Sciatic nerve (tissue), 2 donors: Measurements from ENCODE around the gene SPPL2C. TPM values are rescaled to one million over a fixed set of nuclear protein-coding genes. Genes with fewer than 3 reads are reported as not detected.

Experiments
- ATAC-seq: fragments of 200-7000 bp; cut with Tn5 transposase; one replicate; pipeline ENCODE4 v1.9.1; 2020; ENCODE audit warnings: mild to moderate bottlenecking, moderate library complexity
- DNase-seq: peaks from one replicate; pipeline ENCODE4 v3.0.0-alpha.2; 2020; ENCODE audit warnings: low spot score
- intact Hi-C: fragments of 100-400 bp; cut with DNase I; formaldehyde crosslinking; loops from one replicate; pipeline ENCODE4 v1.14.2; 2022
- total RNA-seq: library from RNA; stranded (reverse); fragmentation: NEBNext Ultra II Directional; extraction: Animal tissue kit (Norgen Biotek cat#: 25700); gene quantifications from one replicate; pipeline ENCODE4 v1.2.1, GENCODE V29; 2021
- donor health status: DM: no; HTN: no; CAD: no.
- donor health status: DM: no; HTN: no; CAD: no.

Gene SPPL2C
- total RNA-seq, 1 donor from 2014 or later = not detected

- intact Hi-C loops = no loop called here
- DNase-seq (no peak), ATAC-seq (no peak)
Observed at GRCh38 chr17:45826919-45827588, 17.6 kb upstream of the SPPL2C start.

DNA sequence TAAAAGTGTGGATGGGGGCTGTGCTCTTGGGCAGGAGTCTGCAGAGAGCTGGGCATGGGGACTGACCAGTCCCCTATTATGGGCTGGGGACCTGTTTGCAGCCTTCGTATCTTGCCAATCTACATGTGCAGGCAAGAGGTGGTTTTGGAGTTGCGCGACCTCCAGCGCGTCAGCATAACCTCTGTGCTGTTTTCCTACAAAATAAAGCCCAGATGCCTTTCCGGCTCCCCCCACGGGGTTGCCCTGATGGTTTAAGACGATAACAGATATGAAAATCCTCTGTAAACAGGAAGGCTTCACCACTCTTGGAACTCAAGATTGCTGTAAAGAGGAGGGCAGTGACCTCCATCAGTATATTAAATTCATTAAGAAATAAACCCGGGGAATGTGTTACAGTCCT lies 16.5 kb upstream of the SPPL2C start:
- ATAC-seq = no peak
- intact Hi-C loops = no loop called here
- no peak for DNase-seq

DNA sequence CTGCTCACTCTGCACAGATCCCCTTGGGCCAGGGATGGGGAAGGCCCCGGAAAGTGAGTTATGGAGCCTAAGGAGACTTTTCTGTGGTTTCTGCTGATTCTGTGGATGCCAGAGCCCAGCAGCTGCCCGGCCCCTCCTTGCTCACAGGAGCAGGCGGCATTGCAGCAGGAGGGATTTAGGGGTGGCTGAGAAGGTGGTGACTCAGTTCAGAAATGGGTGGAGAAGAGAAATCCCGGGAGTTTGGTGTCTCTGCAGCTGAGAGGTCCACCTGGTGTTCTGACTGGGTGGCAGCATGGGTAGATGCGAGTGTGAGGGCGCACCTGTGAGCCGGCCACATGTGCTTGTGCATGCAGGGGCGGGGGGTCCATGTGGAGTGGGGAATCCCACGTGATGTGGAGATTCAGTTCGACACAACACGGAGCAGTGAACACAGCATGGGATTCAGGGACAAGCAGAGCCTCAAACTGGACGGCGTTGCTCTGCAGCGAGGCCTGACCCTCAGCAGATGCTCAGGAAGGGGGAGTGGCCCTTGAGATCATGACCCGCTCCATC lies 16.0 kb upstream of the SPPL2C start:
- no peak for DNase-seq

DNA sequence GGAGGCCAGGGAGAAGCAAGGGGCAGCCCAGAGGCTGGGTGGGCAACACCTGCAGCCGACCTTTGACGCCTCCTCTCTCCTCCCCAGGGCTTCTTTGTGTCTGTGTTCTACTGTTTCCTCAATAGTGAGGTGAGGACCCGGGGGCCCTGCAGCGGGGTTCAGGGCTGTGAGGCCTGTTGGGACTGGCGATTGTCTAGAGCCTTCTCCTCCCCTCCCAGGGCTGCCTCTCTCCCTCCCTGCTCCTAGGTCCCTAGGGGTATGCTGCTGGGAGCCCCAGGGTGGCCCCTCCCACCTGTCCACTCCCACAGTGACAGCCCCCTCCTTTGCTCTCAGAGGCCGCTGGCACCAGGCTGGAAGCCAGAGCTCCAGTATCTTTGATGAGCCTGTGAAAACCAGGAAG lies 10.8 kb upstream of the SPPL2C start:
- ATAC-seq (no peak), DNase-seq (no peak)
- intact Hi-C loops = loop anchor here (10.0 kb wide), 1 partner anchor 189 kb away; no protein-coding TSS in a partner anchor

More for the DNA sequence above, 16.0 kb upstream of the SPPL2C start:
- intact Hi-C loops = no loop called here
- no peak for ATAC-seq

- ATAC-seq (no peak), DNase-seq (no peak)
- intact Hi-C loops = loop anchor here (10.0 kb wide), 1 partner anchor 190 kb away; no protein-coding TSS in a partner anchor
Observed at GRCh38 chr17:45834471-45835396, 9.9 kb upstream of the SPPL2C start.

- ATAC-seq = no peak
- intact Hi-C loops = loop anchor here (10.0 kb wide), 1 partner anchor 191 kb away; no protein-coding TSS in a partner anchor
- DNase-seq = no peak
Observed at GRCh38 chr17:45835481-45835880, 9.2 kb upstream of the SPPL2C start.

GRCh38 chr17:45836047-45837044 lies 8.3 kb upstream of the SPPL2C start:
- ATAC-seq (no peak), DNase-seq (no peak)
- intact Hi-C loops = loop anchor here (10.0 kb wide), 1 partner anchor 192 kb away; no protein-coding TSS in a partner anchor

DNA sequence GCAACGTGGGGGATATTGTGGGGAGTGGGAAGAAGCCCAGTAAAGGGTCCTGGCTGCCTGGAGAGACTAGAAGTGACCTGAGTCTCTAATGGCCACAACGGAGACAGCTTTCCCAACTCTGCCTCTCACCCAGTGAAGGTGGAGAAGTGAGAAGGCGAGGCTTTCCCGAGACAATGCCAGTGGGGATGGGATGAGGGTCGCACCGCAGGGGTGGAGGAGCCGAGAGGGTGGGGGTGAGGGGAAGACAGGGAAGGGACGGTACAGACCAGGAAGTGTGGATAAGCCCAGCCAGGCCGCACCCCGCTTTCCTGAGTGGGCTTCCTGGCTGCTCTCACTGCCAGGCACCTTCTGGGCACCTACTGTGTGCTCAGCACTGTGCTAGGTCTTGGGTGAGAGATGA lies 7.5 kb upstream of the SPPL2C start:
- ATAC-seq = no peak
- intact Hi-C loops = loop anchor here (10.0 kb wide), 1 partner anchor 192 kb away; no protein-coding TSS in a partner anchor
- DNase-seq = no peak

DNA sequence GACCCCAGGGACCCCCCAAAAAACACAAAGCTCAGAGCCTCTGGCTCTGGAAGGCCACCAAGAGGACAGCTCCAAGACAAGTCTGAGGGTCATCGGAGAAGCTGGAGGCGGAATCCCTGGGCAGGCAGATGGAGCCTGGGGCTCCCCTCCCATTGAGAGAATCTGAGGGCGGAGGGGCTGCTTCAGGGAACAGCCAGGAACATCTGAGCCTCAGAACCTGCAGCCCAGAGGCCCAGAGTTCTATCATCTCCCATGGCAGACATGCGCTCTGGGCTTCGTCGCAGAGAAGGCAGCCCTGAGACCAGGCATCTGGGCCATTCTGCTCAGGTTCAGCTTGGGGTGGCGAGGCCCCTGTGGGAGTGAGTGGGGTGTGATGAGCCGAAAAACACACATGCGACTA lies 7.1 kb upstream of the SPPL2C start:
- ATAC-seq (no peak), DNase-seq (no peak)
- intact Hi-C loops = loop anchor here (10.0 kb wide), 1 partner anchor 193 kb away; no protein-coding TSS in a partner anchor

DNA sequence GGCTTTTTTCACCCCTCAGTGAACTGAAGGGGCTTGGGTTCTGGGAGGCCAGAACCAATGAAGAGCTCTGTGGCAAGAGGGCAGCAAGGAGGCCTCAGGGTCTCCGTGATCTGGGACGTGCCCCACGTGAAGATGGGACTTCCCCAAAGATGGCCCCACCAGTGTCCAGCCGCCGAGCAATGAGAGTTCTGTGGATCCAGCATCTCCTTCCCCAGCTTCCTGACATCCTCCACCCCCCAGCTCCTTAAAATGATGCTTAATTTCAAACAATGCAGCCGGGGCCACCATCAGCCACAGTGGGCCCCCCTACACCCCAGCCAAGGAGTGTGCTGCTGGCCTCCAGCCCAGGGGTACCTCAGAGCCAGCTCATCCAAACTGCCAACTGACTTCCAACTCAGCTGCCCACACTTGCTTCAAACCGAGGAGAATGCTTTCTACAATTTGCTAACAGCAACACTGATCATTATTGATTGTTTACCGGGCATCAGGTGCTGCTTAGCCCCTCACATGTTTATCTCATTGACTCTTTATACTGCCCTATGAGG lies 5.9 kb upstream of the SPPL2C start:
- DNase-seq = no peak
- intact Hi-C loops = loop anchor here (10.0 kb wide), 1 partner anchor 194 kb away; no protein-coding TSS in a partner anchor
- no peak for ATAC-seq

DNA sequence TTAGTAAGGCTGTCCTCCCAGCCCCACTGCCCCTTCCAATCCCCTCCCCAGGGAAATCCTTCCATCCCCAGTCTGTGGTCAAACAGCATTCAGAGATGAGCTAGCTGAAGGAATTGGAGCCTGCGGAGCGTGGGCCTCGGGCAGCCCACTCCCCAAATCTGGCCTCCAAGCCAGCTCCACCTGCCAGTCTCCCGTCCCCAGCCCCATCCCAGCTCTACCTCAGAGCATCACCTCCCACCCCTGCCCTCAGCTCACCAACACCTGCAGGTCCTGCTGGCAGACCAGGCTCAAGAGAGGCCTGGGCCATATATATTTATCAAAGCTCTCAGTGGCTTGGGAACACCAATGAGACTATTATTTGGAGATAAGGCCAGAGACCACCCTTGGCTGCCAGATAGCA lies 5.2 kb upstream of the SPPL2C start:
- DNase-seq = no peak
- intact Hi-C loops = loop anchor here (10.0 kb wide), 1 partner anchor 195 kb away; no protein-coding TSS in a partner anchor
- ATAC-seq = no peak

GRCh38 chr17:45841186-45841585 lies 3.5 kb upstream of the SPPL2C start:
- DNase-seq = no peak
- intact Hi-C loops = no loop called here
- ATAC-seq = no peak

DNA sequence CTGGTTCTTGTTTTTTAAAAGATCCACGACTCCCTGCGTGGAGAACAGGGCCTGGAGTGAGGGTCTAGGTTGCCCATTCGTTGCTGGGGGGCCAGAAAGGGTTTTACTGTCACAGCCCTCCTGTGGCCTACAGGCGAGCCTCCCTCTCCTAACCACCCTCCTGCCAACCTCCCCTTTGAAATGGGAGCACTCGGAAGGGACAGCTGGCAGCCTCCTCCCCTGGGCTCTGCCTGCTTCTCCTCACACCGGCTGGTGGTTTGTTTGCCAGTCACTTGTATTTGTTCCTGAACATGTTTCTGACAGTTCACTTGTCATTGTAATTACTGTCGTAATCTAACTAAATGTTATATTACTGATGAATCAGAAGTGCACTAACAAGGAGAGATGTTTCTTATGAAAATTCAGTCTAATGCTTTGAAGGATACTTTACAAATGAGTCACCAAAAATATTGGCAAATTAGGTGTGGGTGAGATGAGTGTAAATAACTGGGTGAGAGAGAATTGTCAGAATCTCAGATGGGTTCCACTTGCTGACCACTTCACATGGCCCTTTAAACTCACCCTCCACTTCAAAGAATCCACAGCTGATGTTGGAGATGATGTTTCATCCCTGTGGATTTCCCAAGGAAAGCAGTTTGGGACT lies 2.7 kb upstream of the SPPL2C start:
- intact Hi-C loops = no loop called here
- no peak for DNase-seq
- no peak for ATAC-seq

DNA sequence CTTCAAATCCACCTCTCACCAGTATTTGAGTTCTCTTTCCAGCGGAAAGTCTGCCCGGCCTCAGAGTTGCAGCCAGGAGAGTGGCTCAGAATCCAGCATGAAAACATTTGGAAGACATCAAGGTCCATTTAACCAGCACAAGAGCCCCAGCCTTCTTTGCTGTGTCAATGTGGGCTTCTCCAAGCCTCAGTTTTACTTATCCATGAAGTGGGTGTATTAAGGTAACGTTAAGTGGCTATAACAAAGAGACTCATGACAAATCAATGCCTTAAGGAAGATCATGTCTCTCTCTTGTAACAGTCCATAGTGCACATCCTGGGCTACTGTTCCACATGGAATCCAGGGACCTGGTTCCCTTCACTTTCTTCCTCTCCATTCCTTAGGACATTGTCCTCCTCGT lies 959 bp upstream of the SPPL2C start:
- DNase-seq = no peak
- intact Hi-C loops = no loop called here
- ATAC-seq = no peak

DNA sequence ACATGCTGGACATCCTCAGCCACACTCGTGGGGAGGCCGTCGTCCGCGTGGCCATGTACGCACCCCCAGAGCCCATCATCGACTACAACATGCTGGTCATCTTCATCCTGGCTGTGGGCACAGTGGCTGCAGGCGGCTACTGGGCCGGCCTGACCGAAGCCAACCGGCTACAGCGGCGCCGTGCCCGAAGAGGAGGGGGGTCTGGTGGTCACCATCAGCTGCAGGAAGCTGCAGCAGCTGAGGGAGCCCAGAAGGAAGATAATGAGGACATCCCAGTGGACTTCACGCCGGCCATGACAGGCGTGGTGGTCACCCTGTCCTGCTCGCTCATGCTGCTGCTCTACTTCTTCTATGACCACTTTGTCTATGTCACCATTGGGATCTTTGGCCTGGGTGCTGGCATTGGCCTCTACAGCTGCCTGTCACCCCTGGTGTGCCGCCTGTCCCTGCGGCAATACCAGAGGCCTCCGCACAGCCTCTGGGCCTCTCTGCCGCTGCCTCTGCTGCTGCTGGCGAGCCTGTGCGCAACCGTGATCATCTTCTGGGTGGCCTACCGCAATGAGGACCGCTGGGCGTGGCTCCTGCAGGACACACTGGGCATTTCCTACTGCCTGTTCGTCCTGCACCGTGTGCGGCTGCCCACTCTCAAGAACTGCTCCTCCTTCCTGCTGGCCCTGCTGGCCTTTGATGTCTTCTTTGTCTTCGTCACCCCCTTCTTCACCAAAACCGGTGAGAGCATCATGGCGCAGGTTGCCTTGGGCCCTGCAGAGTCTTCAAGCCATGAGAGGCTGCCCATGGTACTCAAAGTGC lies 900 bp downstream of the SPPL2C start:
- intact Hi-C loops = no loop called here
- no peak for ATAC-seq
- no peak for DNase-seq

- intact Hi-C loops = no loop called here
- DNase-seq = no peak
Observed at GRCh38 chr17:45846223-45846622, 1.5 kb downstream of the SPPL2C start.

DNA sequence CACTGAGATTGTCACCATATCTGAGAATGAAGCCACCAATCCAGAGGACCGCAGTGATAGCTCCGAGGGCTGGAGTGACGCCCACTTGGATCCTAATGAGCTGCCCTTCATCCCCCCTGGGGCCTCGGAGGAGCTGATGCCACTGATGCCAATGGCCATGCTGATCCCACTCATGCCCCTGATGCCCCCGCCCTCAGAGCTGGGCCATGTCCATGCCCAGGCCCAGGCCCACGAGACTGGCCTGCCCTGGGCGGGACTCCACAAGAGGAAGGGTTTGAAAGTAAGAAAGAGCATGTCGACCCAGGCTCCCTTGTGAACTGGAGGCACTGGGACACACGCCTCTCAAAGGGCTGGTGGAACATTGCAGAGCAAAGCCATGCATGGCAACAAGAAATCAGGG lies 2.0 kb downstream of the SPPL2C start:
- intact Hi-C loops = no loop called here
- ATAC-seq = no peak
- DNase-seq = no peak

More at GRCh38 chr17:45846223-45846622, 1.5 kb downstream of the SPPL2C start:
- no peak for ATAC-seq
